ENCODE data around the gene CDC37L1.

DNA sequence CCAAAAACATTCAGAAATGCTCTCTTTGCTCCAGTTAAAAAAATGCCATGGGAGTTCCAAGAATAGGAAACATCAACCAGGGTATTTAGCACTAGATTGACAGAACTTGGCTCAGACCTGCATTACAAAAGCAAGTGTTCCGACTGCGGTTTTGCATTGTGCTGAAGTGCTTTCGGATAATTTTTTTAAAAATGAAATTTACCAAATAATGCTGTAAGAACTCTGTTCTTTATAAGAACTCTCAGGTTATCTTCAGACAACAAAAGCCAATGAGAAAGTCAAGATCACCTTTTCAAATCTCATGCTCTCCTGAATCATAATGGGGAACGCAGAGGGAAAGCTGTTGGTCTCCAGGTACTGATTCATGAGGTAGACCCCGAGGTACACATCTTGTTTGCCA is 17.8 kb upstream of the CDC37L1 start:
- TF ChIP-seq, protein P1, sequence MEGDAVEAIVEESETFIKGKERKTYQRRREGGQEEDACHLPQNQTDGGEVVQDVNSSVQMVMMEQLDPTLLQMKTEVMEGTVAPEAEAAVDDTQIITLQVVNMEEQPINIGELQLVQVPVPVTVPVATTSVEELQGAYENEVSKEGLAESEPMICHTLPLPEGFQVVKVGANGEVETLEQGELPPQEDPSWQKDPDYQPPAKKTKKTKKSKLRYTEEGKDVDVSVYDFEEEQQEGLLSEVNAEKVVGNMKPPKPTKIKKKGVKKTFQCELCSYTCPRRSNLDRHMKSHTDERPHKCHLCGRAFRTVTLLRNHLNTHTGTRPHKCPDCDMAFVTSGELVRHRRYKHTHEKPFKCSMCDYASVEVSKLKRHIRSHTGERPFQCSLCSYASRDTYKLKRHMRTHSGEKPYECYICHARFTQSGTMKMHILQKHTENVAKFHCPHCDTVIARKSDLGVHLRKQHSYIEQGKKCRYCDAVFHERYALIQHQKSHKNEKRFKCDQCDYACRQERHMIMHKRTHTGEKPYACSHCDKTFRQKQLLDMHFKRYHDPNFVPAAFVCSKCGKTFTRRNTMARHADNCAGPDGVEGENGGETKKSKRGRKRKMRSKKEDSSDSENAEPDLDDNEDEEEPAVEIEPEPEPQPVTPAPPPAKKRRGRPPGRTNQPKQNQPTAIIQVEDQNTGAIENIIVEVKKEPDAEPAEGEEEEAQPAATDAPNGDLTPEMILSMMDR (IDR thresholded peaks at IDR 0.05) = no peak
- TF ChIP-seq POLR2A (IDR thresholded peaks at IDR 0.05) = no peak
